ENCODE data around the gene OVOL3.
"Not testable (repeated sequence)": the region's sequence is repeated elsewhere in the genome, so short reads cannot be mapped to it uniquely, and the experiment has no call there.

The OVOL3 gene

DNA sequence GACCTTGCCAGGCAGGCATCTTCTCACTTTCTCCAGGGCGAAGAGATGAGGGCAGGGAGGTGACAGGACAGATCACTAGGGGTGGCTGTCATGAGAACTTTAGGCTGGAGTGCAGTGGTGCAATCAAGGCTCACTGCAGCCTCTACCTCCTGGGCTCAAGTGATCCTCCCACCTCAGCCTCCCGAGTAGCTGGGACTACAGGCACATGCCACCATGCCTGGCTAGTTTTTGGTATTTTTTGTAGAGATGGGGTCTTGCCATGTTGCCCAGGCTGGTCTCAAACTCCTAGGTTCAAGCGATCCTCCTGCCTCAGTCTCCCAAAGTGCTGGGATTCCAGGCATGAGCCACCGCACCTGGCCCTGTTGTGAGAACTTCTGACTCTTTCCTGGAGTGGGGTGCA is 23.9 kb downstream of the OVOL3 start:
- H3K27me3 Mint-ChIP-seq; H3K4me1 Mint-ChIP-seq; H3K9me3 Mint-ChIP-seq; DNase-seq (ENCODE audit: low spot score in 2 of 2); H3K36me3 Mint-ChIP-seq; H3K4me3 Mint-ChIP-seq; H3K27ac Mint-ChIP-seq; ATAC-seq (ENCODE audit: low read depth): not testable (repeated sequence)

DNA sequence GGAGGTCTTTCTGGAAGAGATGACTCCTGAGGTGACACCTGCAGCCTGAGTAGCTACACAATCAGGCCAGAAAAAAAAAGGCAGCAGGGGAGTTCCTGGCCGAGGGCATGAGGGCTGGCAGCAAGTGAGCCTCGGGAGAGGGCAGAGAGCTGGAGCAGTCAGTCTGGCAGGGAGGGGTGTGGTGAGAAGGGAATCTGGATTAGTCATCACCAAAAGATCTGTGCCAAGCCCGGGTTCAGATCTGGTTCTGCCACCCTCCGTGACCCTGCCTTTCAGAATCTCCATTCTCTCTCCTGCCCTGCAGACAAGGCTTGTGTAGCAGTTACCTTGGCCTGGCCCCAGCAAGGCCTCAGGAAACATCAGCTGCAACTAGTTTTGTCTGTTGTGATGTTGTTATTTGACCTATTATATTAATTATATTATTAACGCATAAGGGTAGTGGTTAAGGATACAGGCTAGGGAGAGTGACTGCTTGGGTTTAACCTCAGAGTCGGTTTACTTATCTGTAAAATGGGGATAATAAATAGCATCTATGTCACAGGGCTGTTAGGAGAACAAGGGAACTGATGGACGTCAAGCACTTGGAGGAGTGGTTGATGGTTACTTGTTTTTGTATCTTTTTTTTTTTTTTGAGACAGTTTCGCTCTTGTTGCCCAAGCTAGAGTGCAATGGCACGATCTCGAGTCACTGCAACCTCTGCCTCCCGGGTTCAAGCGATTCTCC is 26.2 kb downstream of the OVOL3 start:
- ATAC-seq (ENCODE audit: low read depth) (no peak), DNase-seq (ENCODE audit: low spot score in 2 of 2) (no peak)
- Mint-ChIP-seq H3K27me3 (no peaks in the 10 kb centered on the region), H3K9me3 (peaks cover 4% of the 10 kb centered on the region), H3K4me1 (peaks cover 11% of the 10 kb centered on the region), H3K36me3 (peaks cover 7% of the 10 kb centered on the region), H3K27ac (peak overlapping the region; percentile 66), H3K4me3 (peak overlapping the region; percentile 47)

DNA sequence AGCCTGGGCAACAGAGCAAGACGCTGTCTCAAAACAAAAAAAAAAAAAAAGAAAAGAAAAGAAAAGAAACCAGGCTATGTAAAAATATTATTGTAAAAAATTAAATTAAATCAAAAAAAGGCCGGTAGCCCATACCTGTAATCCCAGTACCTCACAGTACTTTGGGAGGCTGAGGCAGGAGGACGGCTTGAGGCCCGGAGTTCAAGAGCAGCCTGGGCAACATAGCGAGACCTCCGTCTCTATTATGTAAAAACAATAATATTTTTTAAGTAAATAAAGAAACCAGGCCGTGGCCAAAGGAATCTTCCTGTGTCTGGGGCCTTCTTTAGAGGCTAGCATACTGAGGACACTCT is 28.2 kb downstream of the OVOL3 start:
- Mint-ChIP-seq H3K4me3 (peak overlapping the region; percentile 98), H3K36me3 (peaks cover 18% of the 10 kb centered on the region), H3K27ac (peak overlapping the region; percentile 73), H3K4me1 (peaks cover 14% of the 10 kb centered on the region), H3K27me3 (no peaks in the 10 kb centered on the region), H3K9me3 (peaks cover 4% of the 10 kb centered on the region)
- no peak for DNase-seq (ENCODE audit: low spot score in 2 of 2)
- ATAC-seq (ENCODE audit: low read depth): no peak

DNA sequence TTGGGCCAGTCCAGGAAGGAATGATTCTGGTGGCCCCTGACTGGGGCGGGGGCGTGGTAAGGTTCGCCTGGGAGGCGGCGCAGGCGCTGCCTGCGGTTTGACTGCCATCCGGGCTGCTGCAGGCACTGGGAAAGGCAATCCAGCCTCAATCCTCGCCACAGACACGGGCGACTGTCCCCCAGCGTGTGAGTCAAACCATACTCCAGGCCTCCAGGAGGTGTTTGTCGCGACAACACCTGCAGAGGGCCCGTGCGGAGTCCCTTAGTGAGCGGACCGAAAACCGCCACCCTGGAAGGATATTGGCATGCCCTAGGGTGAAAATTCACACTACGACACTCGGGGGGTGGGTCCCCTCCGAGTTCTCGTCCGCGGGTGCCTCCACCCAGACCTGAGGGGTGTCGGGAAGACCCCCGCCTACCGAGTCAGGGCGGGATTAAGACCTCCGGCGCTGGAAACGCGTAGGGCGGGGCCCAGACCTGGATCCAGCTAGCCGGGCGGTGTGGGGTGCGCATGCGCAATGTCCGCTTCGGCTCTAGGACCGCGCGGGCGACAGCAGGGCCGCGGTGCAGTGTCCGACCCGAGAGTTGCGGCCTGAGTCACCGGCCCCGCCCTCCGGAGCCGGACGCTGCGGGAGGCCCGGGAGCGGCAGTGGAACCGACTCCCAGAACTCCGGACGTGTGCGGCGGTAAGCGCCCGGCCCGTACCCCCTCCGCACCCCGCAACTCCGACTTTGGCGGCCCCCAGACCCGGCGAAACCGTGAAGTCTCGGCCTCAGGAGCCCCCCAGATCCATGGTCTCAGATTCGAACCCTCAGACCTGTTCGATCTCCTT is 28.7 kb downstream of the OVOL3 start, which contains the start of gene CAPNS1:
CAPNS1 (plus strand) TSS at position 594 of the 831 bp plus-strand sequence. CDS start 946 bp downstream, outside the sequence.
- H3K27me3 Mint-ChIP-seq: no peaks in the 10 kb centered on the region
- peaks cover 14% of the 10 kb centered on the region for H3K4me1 Mint-ChIP-seq
- peaks cover 4% of the 10 kb centered on the region for H3K9me3 Mint-ChIP-seq
- peaks cover 19% of the 10 kb centered on the region for H3K36me3 Mint-ChIP-seq
- peak; percentile 76 for ATAC-seq (ENCODE audit: low read depth)
- H3K4me3 Mint-ChIP-seq: peak within 1 kb of the TSS; percentile 98
- peak; percentile 89 to 93 for DNase-seq (ENCODE audit: low spot score in 2 of 2)
- H3K27ac Mint-ChIP-seq: peak within 1 kb of the TSS; percentile 73

DNA sequence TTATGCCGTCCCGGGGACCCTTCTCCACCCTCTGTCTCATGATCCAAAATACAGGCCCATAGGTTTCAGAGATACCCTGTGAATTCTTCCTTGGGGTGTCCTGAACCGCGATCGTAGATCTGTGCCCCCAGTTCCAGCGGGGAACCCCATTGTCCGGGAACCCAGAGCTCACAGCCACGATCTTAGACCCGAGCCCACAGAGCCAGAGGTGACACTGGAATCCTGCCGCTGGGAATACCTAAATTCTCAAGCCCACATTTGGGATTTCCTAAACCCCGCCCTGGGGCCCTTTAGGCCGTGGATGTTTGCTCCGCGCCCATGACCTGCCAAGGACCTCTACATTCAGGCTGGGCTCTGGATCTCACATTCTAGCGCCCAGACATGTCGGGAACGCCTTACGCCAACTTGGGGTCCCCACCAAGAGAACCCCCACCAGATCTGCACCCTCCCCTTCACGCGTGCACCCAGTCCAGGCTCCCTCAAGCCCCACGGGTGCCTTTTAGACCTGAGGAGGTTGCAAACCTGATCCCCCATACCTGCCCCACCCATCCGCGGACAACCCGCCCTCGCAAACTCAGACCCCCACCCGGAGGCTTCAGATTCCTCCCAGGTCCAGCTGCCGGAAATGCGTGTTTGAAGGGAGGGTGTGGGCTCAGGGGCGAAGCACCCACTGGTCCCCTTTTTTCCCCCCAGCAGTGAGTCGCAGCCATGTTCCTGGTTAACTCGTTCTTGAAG is 29.5 kb downstream of the OVOL3 start:
- Mint-ChIP-seq H3K9me3 (peaks cover 4% of the 10 kb centered on the region), H3K4me3 (peak overlapping the region; percentile 98), H3K36me3 (peaks cover 22% of the 10 kb centered on the region), H3K27me3 (no peaks in the 10 kb centered on the region), H3K4me1 (peaks cover 14% of the 10 kb centered on the region), H3K27ac (peak overlapping the region; percentile 73)
- DNase-seq (ENCODE audit: low spot score in 2 of 2) (peak; percentile 11 to 52), ATAC-seq (ENCODE audit: low read depth) (peak; percentile 8)

DNA sequence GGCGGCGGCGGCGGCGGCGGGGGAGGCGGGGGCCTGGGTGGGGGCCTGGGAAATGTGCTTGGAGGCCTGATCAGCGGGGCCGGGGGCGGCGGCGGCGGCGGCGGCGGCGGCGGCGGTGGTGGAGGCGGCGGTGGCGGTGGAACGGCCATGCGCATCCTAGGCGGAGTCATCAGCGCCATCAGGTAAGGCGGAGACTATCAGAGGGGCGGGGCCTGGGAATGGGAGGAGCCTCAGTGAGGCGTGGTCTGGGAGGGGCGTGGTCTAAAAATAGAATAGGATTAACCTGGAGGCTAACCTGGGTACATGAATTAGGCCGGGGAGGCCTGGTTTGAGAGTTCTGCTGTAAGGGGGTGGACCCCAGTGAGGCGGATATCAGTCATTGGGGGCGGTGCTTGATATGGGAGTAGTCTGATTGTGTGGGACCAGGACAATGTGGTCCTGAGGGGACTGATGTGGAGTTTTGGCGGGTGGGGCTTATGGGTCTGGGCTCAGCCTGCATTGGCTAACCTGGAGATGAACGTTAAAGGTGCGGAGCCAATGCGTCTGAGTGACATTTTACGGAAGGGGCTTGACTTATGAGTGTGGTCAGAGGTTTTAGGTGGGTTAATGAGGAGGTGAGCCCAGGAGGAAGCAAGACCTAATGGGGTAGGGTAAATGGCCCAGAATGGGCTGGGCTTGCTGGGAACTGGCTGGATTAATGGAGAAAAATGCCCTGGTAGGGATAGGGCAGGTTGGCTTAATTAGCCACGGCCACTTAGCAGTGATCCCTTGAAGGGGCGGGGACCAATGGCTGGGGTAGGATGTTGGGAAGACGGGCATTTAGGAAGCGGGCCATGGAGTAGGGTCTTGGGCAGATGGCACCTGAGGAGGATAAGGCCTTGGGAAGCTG is 30.3 kb downstream of the OVOL3 start:
- DNase-seq (ENCODE audit: low spot score in 2 of 2): peak; percentile 93 to 94
- Mint-ChIP-seq H3K9me3 (peaks cover 4% of the 10 kb centered on the region), H3K4me1 (peaks cover 15% of the 10 kb centered on the region), H3K27ac (peak overlapping the region; percentile 73), H3K4me3 (peak overlapping the region; percentile 98), H3K27me3 (no peaks in the 10 kb centered on the region), H3K36me3 (peaks cover 29% of the 10 kb centered on the region)
- peak; percentile 73 for ATAC-seq (ENCODE audit: low read depth)

DNA sequence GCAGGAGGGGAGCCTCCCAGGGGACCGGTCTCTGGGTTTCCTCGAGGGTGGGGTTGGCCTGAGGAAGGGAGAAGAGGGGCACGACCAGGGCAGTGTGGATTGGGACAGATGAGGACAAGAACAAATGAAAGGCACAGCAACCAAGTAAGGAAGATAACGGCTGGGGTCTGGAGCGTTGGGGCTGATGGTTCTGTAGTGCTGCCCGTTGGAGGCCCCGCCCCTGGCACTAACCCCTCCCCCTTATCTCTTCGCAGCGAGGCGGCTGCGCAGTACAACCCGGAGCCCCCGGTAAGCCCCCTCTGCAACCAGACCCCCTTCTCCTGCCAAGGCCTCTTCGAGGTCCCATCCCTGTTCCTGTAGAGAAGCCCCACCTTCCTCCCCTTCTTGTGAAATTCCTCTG is 31.1 kb downstream of the OVOL3 start:
- H3K36me3 Mint-ChIP-seq: peaks cover 35% of the 10 kb centered on the region

DNA sequence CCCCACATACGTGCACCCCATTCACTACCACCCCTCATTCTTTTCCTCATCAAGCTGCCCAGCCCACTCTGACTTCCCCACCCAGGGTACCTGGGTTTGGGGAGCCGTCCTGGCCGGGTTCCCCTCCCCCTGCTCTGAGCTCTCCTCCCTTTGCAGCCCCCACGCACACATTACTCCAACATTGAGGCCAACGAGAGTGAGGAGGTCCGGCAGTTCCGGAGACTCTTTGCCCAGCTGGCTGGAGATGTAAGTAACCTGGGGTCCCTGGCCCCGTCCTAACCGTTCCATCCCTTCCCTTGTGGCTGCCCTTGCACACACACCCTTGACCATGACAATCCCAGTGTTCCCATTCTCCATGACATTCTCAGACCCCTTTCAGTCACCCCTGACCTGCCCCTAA is 31.6 kb downstream of the OVOL3 start:
- Mint-ChIP-seq H3K4me3 (peak overlapping the region; percentile 43), H3K4me1 (peaks cover 14% of the 10 kb centered on the region), H3K27ac (peak overlapping the region; percentile 21), H3K27me3 (no peaks in the 10 kb centered on the region), H3K36me3 (peaks cover 38% of the 10 kb centered on the region), H3K9me3 (peaks cover 4% of the 10 kb centered on the region)
- DNase-seq (ENCODE audit: low spot score in 2 of 2) (no peak), ATAC-seq (ENCODE audit: low read depth) (no peak)

More for the DNA sequence above, 31.1 kb downstream of the OVOL3 start:
- ATAC-seq (ENCODE audit: low read depth) (no peak), DNase-seq (ENCODE audit: low spot score in 2 of 2) (no peak)
- Mint-ChIP-seq H3K4me1 (peaks cover 14% of the 10 kb centered on the region), H3K27ac (peak overlapping the region; percentile 73), H3K4me3 (peak overlapping the region; percentile 32), H3K27me3 (no peaks in the 10 kb centered on the region), H3K9me3 (peaks cover 4% of the 10 kb centered on the region)

DNA sequence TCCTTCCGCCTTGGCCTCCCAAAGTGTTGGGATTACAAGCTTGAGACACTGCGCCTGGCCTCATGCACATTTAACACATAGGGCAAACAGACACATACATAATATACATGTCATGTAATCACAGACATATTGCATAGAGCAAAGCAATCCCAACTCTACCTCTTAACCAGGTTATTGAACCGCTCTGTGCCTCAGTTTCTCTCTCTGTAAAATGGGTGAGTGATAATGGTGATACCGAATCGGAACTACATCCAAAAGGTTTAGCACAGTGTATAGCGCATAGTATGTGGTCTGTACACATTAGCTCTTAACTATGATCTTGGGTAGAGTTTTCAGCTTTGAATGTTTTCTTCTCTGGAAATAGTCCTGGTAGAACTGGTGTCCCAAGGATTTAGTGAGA is 33.7 kb downstream of the OVOL3 start:
- Mint-ChIP-seq H3K4me3 (no peak overlapping the region), H3K27ac (no peak overlapping the region), H3K36me3 (peaks cover 50% of the 10 kb centered on the region), H3K27me3 (no peaks in the 10 kb centered on the region), H3K4me1 (peaks cover 14% of the 10 kb centered on the region), H3K9me3 (peaks cover 4% of the 10 kb centered on the region)
- ATAC-seq (ENCODE audit: low read depth): no peak
- DNase-seq (ENCODE audit: low spot score in 2 of 2): no peak

DNA sequence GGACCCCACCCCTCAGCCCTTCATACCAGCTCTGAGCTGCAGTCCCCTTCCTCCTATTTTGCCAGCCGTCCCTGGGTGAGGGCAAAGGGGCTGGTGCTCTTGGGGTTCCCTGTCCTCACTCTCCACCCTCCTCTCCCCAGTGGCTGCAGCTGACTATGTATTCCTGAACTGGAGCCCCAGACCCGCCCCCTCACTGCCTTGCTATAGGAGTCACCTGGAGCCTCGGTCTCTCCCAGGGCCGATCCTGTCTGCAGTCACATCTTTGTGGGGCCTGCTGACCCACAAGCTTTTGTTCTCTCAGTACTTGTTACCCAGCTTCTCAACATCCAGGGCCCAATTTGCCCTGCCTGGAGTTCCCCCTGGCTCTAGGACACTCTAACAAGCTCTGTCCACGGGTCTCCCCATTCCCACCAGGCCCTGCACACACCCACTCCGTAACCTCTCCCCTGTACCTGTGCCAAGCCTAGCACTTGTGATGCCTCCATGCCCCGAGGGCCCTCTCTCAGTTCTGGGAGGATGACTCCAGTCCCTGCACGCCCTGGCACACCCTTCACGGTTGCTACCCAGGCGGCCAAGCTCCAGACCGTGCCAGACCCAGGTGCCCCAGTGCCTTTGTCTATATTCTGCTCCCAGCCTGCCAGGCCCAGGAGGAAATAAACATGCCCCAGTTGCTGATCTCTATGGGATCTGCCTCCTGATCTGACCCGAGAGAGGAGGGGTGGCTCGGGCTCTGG is 38.9 kb downstream of the OVOL3 start:
- peaks cover 4% of the 10 kb centered on the region for H3K4me1 Mint-ChIP-seq
- DNase-seq (ENCODE audit: low spot score in 2 of 2) (no peak), ATAC-seq (ENCODE audit: low read depth) (no peak)
- H3K9me3 Mint-ChIP-seq: no peaks in the 10 kb centered on the region
- H3K27me3 Mint-ChIP-seq: no peaks in the 10 kb centered on the region
- no peak overlapping the region for H3K27ac Mint-ChIP-seq
- no peak overlapping the region for H3K4me3 Mint-ChIP-seq
- H3K36me3 Mint-ChIP-seq: peaks cover 44% of the 10 kb centered on the region

DNA sequence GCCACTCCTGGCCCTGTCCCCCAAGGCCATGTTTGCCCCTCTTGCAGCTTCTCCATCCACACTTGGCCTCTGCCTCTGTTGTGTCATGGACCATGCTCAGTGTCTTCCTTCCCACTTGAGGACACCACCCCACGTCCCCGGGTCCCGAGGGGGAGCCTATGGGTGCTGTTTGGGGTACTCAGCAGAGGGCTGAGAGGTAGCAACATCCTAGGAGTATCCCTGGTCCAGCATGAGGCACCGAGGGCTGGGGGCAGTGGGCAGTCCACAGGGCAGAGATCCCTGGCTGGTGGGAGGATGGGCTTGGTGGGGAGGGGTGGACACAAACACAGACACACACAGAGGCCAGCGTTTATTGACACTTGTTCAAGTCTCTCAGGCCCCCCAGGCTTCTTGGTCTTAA is 39.6 kb downstream of the OVOL3 start:
- no peaks in the 10 kb centered on the region for H3K9me3 Mint-ChIP-seq
- peaks cover 4% of the 10 kb centered on the region for H3K4me1 Mint-ChIP-seq
- H3K4me3 Mint-ChIP-seq: no peak overlapping the region
- no peaks in the 10 kb centered on the region for H3K27me3 Mint-ChIP-seq
- H3K36me3 Mint-ChIP-seq: peaks cover 41% of the 10 kb centered on the region
- DNase-seq (ENCODE audit: low spot score in 2 of 2) (no peak), ATAC-seq (ENCODE audit: low read depth) (no peak)
- H3K27ac Mint-ChIP-seq: no peak overlapping the region

DNA sequence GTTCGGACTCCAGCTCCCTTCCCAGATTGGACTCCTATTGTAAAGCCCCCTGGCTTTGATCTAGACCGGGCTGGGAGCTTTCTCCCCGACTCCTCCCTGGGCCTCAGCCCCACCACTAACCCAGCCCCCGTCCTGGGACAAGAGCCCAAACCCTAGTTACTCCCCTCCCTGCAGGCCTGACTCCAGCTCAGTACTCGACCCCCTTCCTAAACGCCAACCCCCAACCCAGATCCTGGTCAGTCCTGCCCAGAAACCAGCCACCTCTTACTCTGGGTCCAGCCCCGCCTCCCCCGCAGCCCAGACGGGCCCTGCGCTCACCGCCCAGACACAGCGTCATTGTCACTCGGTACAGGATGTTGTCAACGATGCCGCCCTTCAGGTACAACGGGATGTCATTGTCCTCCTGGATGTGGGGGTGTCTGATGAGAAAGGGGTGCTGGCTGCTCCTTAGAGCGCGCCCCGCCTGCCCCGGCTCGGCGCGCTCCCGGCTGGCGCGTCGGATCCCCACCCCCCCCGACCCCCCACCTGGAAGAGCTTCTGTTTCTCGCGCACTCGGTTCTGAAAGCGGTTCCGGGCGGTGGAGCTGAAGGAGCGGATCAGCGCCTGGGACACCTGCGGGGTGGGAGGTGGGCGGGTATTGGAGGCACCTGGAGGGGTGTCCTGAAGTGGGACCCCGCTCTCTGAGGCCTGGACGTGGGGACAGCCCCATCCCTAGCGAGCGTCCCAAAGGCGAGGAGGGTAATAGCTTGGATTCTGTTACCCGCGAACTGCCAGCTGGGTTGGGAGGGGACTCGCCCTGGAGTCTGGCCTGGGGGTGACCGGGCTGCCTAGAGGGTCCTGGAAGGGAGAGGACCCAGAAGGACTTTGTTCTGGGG is 40.4 kb downstream of the OVOL3 start:
- no peak for ATAC-seq (ENCODE audit: low read depth)
- Mint-ChIP-seq H3K27me3 (no peaks in the 10 kb centered on the region), H3K27ac (no peak overlapping the region), H3K36me3 (peaks cover 34% of the 10 kb centered on the region), H3K9me3 (no peaks in the 10 kb centered on the region), H3K4me3 (no peak overlapping the region), H3K4me1 (peaks cover 2% of the 10 kb centered on the region)
- DNase-seq (ENCODE audit: low spot score in 2 of 2): no peak

Data from memory B cell (primary cell).